GM12878 (cell line): Measurements from ENCODE around the gene LIPM. TPM values are rescaled to one million over a fixed set of nuclear protein-coding genes. Genes with fewer than 3 reads are reported as not detected.

Experiments
- ATF3 ChIP-seq: IDR thresholded peaks from 2 replicates; pipeline ENCODE4 v1.6.1; 2011; ENCODE audit warnings: low read depth, mild to moderate bottlenecking, low read length, moderate library complexity, borderline replicate concordance; ENCODE audit errors: extremely low read depth
- CBX3 ChIP-seq: fragments of 200-600 bp; sonication (generic); IDR thresholded peaks from 2 replicates; pipeline ENCODE4 v1.6.1; 2016; ENCODE audit warnings: low read depth, borderline replicate concordance
- E2F8 ChIP-seq: fragments of 450-650 bp; IDR thresholded peaks from 2 replicates; pipeline ENCODE4 v1.6.1; 2018; ENCODE audit warnings: mild to moderate bottlenecking, low read depth, moderate library complexity; ENCODE audit not compliant: partially characterized antibody
- EGR1 ChIP-seq, 2 experiments: IDR thresholded peaks; 1 replicate in 1 of 2; 2 replicates in 1 of 2; pipeline ENCODE4 v1.6.1; 2011 to 2012; ENCODE audit warnings: low read depth in 2 of 2, low read length in 2 of 2, borderline replicate concordance in 1 of 2, mild to moderate bottlenecking in 1 of 2, moderate library complexity in 1 of 2
- ELK1 ChIP-seq: IDR thresholded peaks from 2 replicates; pipeline ENCODE4 v1.6.1; 2012; ENCODE audit warnings: low read depth, low read length, improper control_type of control experiment
- IKZF1 ChIP-seq: fragments of 450-650 bp; conservative IDR thresholded peaks from 2 replicates; pipeline ENCODE4 v1.6.1; 2017; ENCODE audit warnings: antibody characterized with exemption, mild to moderate bottlenecking
- KDM1A ChIP-seq: fragments of 200-600 bp; sonication (generic); IDR thresholded peaks from 2 replicates; pipeline ENCODE4 v1.6.1; 2016; ENCODE audit warnings: borderline replicate concordance
- MEF2B ChIP-seq: fragments of 450-650 bp; IDR thresholded peaks from 2 replicates; pipeline ENCODE4 v1.6.1; 2018; ENCODE audit warnings: mild to moderate bottlenecking, moderate library complexity; ENCODE audit not compliant: partially characterized antibody, poor library complexity, severe bottlenecking
- NBN ChIP-seq: fragments of 450-650 bp; IDR thresholded peaks from 2 replicates; pipeline ENCODE4 v1.6.1; 2016
- NR2F1 ChIP-seq: fragments of 450-650 bp; conservative IDR thresholded peaks from 2 replicates; pipeline ENCODE4 v1.6.1; 2017; ENCODE audit warnings: mild to moderate bottlenecking
- RB1 ChIP-seq: fragments of 450-650 bp; formaldehyde crosslinking; IDR thresholded peaks from 2 replicates; pipeline ENCODE4 v1.6.1; 2017; ENCODE audit warnings: mild to moderate bottlenecking, borderline replicate concordance
- SKIL ChIP-seq: fragments of 450-650 bp; IDR thresholded peaks from 2 replicates; pipeline ENCODE4 v1.6.1; 2017; ENCODE audit warnings: mild to moderate bottlenecking, low read depth, inconsistent platforms; ENCODE audit not compliant: poor library complexity, severe bottlenecking
- SMC3 ChIP-seq: IDR thresholded peaks from 2 replicates; pipeline ENCODE4 v1.6.1; 2011; ENCODE audit warnings: low read length, improper control_type of control experiment, borderline replicate concordance
- SP1 ChIP-seq: IDR thresholded peaks from one replicate; pipeline ENCODE4 v1.6.1; 2011; ENCODE audit warnings: low read depth, low read length
- SUPT20H ChIP-seq: IDR thresholded peaks from 2 replicates; pipeline ENCODE4 v1.6.1; 2011; ENCODE audit warnings: low read depth, mild to moderate bottlenecking, low read length, moderate library complexity, borderline replicate concordance; ENCODE audit not compliant: control insufficient read depth
- YBX1 ChIP-seq: fragments of 450-650 bp; IDR thresholded peaks from 2 replicates; pipeline ENCODE4 v1.6.1; 2016; ENCODE audit warnings: antibody characterized with exemption
- YY1 ChIP-seq: IDR thresholded peaks from 2 replicates; pipeline ENCODE4 v1.6.1; 2011; ENCODE audit warnings: low read depth, mild to moderate bottlenecking, low read length
- ZNF592 ChIP-seq: fragments of 450-650 bp; IDR thresholded peaks from 2 replicates; pipeline ENCODE4 v1.6.1; 2017; ENCODE audit warnings: mild to moderate bottlenecking, moderate library complexity
- polyA plus RNA-seq, 11 experiments: library from polyadenylated mRNA; depleted of rRNA in 4 of 11; unstranded in 6 of 11; stranded (reverse) in 5 of 11; fragments of >200 nt; fragmentation: Nextera tagmentation in 4 of 11; fragmentation: Illumina TruSeq in 1 of 11; extraction: Ambion mirVana in 4 of 11; extraction: Trizol in 1 of 11; gene quantifications; 1 replicate in 1 of 11; 2 replicates in 10 of 11; pipeline versions ENCODE4 v1.2.1 to v1.2.3, GENCODE V29; 2011 to 2016; ENCODE audit warnings: inconsistent platforms in 2 of 11, missing spikeins in 2 of 11, low read depth in 1 of 11
- total RNA-seq, 4 experiments: library from RNA; depleted of rRNA in 3 of 4; stranded (reverse); fragments of >200 nt in 3 of 4; fragmentation: Illumina TruSeq in 1 of 4; extraction: Trizol in 1 of 4; gene quantifications; 2 replicates each; pipeline versions ENCODE4 v1.2.1 to v1.2.3, GENCODE V29; 2013 to 2021

LIPM gene
- total and polyA plus RNA-seq, 10 of the 15 experiments (the other 5 are each of a cell fraction or from before 2014, with no cell fraction given) = not detected

- TF ChIP-seq ZNF592 (no peak), SUPT20H (no peak), KDM1A (no peak), SKIL (peak; percentile 27), NBN (0 out of 2 replicates have a peak, but pooled peaks have one; percentile 47), NR2F1 (no peak), MEF2B (no peak), RB1 (peak; percentile 58; the same call in 1 of the 2 replicates), ATF3 (no peak), YBX1 (no peak), YY1 (peak; percentile 88), SMC3 (peak; percentile 98), CBX3 (no peak), SP1 (no peak), ELK1 (no peak), E2F8 (no peak), EGR1 (IDR thresholded peaks at IDR 0.05; ENCODE audit: borderline replicate concordance in 1 of 2, low read depth in 2 of 2, low read length in 2 of 2) (no peak), IKZF1 (no peak)
Measured at GRCh38 chr10:88835096-88835909, 32.8 kb downstream of the LIPM start (continued).
